Uterus (tissue), 2 donors: ENCODE data around the gene LNPK.

Source experiments
- CTCF ChIP-seq, 4 experiments: fragments of 200-600 bp in 2 of 4; fragments of 450-650 bp in 2 of 4; sonication (generic) in 2 of 4; IDR thresholded peaks; one replicate each; pipeline ENCODE4 v1.5.1; 2016 to 2019; ENCODE audit warnings: antibody characterized with exemption in 4 of 4, mild to moderate bottlenecking in 2 of 4, moderate library complexity in 1 of 4
- POLR2A ChIP-seq, 2 donors: fragments of 450-650 bp; IDR thresholded peaks; one replicate each; pipeline ENCODE4 v1.6.1; 2016; ENCODE audit warnings: antibody characterized with exemption in 2 of 2, mild to moderate bottlenecking in 1 of 2, moderate library complexity in 1 of 2

DNA sequence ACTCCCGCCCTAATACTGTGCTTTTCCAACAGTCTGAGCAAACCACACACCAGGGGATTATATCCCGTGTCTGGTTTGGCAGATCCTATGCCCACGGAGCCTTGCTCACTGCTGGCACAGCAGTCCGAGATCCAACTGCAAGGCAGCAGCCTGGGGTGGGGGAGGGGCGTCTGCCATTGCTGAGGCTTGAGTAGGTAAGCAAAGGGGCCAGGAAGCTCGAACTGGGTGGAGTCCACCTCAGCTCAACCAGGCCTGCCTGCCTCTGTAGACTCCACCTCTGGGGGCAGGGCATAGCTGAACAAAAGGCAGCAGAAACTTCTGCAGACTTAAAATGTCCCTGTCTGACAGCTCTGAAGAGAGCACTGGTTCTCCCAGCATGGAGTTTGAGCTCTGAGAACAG is 44.2 kb downstream of the LNPK start:
- no peak for TF ChIP-seq POLR2A (IDR thresholded peaks at IDR 0.05)
- TF ChIP-seq CTCF (IDR thresholded peaks at IDR 0.05) = no peak
